Subcutaneous adipose tissue (tissue), 4 donors: ENCODE results near the gene SNRNP70. TPM values are rescaled to one million over a fixed set of nuclear protein-coding genes. Genes with fewer than 3 reads are reported as not detected.

Experiments used
- total RNA-seq, 4 donors: library from RNA; depleted of rRNA; stranded (reverse); fragments of >200 nt; gene quantifications; one replicate each; pipeline ENCODE4 v1.1.0, GENCODE V29; 2016
- TF ChIP-seq, protein P1 (sequence below): fragments of 450-650 bp; IDR thresholded peaks from one replicate; pipeline ENCODE4 v1.5.1; 2016; ENCODE audit warnings: low read depth, mild to moderate bottlenecking, control low read depth, antibody characterized with exemption, moderate library complexity

SNRNP70 gene
- total RNA-seq, 4 donors from 2014 or later, result 122 to 164 (median 152) TPM

DNA sequence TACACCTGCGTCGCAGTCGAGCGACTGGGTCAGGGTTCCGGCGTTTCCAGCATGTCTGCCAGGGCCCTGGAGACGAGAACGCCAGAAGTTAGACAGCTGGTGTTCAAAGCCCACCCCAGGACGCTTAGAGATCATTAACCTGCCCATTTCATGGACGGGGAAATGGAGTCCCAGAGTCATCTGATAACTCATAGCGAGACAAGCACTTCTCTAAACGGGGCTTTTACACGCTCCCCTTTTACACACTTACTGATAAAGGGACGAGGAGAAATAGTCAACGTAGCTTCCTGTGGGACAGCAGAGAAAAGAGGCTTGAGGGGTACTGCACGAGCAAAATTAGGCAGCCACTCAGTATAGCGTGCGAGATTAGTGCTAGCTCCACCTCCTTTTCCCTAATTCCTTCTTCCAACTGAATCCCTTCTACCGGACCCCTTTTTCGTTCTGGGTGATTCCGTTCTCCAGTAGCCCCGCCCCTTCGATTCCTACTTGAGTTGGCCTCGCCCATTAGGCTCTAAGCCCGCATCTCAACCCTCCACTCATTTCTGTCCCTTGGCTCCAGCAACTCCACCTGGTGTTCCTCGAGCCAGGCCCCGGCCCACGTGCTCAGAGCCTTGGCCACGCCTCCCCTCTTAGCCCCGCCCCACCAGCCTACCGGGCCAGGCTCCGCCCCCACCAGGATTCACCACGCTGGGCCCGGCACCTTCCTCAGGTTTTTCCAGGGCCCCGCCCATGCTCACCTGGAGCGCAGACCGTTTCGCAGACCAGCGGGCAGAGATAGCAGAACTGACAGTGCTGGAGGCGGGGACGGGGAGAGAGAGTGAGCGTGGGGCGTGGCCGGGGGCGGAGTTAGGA, 66.2 kb downstream of the SNRNP70 start:
- TF ChIP-seq, protein P1, sequence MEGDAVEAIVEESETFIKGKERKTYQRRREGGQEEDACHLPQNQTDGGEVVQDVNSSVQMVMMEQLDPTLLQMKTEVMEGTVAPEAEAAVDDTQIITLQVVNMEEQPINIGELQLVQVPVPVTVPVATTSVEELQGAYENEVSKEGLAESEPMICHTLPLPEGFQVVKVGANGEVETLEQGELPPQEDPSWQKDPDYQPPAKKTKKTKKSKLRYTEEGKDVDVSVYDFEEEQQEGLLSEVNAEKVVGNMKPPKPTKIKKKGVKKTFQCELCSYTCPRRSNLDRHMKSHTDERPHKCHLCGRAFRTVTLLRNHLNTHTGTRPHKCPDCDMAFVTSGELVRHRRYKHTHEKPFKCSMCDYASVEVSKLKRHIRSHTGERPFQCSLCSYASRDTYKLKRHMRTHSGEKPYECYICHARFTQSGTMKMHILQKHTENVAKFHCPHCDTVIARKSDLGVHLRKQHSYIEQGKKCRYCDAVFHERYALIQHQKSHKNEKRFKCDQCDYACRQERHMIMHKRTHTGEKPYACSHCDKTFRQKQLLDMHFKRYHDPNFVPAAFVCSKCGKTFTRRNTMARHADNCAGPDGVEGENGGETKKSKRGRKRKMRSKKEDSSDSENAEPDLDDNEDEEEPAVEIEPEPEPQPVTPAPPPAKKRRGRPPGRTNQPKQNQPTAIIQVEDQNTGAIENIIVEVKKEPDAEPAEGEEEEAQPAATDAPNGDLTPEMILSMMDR, result no peak

DNA sequence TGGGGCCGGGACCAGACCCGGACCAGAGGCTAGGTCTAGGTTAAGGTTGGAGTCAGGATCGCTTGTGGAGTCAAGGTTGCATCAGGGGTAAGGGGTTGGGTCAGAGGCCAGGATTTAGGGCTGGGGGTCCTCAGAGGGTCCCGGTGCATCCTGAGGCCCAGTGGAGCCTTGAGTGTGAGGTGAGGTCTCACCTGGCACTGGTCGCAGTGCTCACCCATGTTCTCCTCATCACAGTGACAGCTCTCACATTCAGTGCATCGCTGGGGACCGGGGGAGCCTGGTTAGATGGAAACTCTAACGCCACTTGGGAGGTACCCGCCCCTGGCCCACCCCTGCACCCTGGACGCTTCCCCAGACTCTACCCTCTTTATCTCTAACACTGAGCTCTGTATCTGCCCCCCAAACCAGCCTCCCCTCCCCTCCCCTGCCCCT, 66.9 kb downstream of the SNRNP70 start:
- TF ChIP-seq, protein P1, result no peak

DNA sequence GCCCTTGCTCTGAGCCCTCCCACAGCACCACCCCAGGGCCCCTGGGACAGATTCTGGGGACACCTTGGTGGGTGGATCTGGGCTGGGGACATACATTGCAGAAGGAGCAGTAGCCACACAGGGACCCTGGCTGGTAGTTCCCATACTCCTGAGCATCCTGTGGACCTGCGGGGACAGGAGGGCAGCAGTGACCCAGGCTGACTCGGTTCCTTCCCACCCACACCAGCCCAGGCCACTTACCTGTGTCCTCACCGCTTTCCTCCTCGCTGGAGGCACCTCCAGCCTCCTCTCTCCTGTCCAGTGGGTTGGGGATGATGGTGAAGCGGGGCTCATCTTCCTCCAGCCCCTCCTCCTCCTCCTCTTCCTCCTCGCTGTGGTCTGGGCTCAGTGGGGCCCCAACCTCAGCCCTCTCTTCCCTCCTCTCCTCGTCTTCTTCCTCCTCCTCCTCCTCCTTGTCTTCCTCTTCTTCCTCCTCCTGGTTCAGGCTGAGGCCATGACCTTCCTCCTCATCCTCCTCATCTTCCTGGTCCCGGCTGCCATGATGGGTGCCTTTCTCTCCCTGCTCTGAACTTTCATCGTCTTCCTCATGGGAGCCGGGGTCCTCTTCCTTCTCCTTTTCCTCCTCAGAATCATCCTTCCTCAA, 68.0 kb downstream of the SNRNP70 start:
- TF ChIP-seq, protein P1, result no peak

DNA sequence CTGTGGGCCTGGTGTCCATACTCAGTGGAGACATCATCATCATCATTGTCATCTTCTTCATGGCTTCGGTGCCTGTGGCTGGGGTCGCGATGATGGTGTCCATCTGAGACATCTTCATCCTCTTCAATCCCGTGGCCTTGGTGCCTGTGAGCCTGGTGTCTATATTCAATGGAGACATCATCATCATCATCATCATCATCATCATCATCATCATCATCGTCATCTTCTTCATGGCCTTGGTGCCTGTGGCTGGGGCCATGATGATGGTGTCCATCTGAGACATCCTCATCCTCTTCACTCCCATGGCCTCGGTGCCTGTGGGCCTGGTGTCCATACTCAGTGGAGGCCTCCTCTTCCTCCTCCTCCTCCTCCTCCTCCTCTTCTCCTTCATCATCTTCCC, 69.0 kb downstream of the SNRNP70 start:
- TF ChIP-seq, protein P1, result no peak

DNA sequence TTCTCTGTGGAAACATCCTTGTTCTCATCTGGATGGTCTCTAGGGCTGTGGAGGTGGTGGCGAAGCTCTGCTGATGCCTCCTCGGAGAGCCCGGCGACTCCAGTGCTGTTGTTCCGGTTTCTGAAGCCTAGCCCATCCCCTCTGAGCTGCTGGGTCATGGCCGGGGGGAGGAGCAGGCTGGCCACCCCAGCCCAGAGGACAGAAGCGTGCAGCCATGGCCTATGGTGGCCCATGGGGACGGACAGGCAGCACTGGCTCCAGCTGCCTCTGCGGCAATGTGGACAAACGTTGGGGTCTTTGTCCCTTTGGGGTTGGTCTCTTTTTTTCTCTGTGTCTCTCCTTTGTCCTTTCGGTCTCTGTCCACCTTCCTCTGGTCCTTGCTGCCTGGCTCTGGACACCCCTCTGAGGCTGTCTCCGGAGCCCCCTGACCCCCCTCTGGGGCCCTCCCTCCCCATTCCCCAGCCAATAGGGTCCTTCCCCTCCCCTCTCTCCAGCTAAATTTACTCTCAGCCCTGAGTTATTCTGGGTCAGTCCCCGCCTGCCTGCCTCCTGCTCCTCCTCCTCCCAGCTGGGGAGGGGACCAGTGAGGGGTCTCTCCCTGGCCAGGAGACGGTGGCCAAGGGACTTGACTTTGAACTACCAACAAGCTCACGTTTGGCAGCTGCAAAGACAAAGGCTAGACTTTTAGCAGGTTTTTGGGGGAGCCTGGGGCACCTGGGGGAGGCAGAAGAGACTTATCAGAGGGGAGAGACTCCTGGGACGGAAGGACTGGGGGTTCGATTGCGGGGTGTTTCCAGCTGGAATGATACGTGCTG, 70.0 kb downstream of the SNRNP70 start, which contains the start of gene HRC:
Gene HRC, minus strand, starts transcription at position 392 of the 815 bp plus-strand sequence. Its CDS starts 159 bp downstream, at position 233.
- TF ChIP-seq, protein P1, result no peak

DNA sequence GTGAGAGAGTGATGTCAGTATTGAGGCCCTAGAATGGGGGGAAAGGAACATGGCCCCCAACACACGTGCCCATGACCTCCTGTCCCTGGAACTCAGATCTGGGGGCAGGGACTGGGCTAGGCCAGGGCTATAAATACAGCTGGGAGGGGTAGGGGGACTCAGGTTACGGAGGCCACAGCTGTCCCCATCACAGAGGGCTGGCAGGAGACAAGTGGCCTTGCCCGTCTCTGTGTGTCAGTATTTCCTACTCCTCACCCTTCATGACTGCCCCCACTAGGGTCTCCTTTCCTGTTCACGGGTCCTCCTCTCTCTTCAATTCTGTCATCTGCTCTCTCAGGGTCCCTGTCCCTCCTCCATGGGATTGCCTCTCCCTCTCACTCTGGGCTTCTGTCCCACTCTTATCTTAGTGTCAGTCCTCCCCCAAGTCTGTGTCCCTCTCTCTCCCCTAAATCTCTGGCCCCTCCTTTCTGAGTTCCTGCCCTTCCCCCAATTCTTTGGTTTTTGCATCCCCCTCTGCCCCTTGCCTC, 70.6 kb downstream of the SNRNP70 start:
- TF ChIP-seq, protein P1, result no peak
